Measurements from ENCODE around the gene MAN2B1.

GRCh38 chr19:12655546-12655945 is 11.0 kb downstream of the MAN2B1 start:
- TF ChIP-seq EZH2 (IDR thresholded peaks at IDR 0.05; ENCODE audit: insufficient read depth, poor library complexity, severe bottlenecking) = no peak
- TF ChIP-seq EZH2phosphoT487 (IDR thresholded peaks at IDR 0.05; ENCODE audit: insufficient read depth, low read depth) = no peak

Data from GM23248 (cell line).